RWPE2 (cell line): ENCODE data around the gene FNDC3B.

Experiments
- ATAC-seq: fragments of 200-7000 bp; cut with Tn5 transposase; 3 replicates; pipeline ENCODE4 v1.9.1; 2021; ENCODE audit warnings: low read depth
- DNase-seq: peaks from one replicate; pipeline ENCODE4 v3.0.0-alpha.2; 2020; ENCODE audit warnings: low spot score
- H3K27ac ChIP-seq: fragments of 450-650 bp; 2 replicates; pipeline ENCODE4 v1.5.1; 2017; ENCODE audit warnings: mild to moderate bottlenecking; ENCODE audit not compliant: poor library complexity, severe bottlenecking
- H3K27me3 ChIP-seq: fragments of 250-450 bp; sonication (Bioruptor Pico); 2 replicates; pipeline ENCODE4 v1.5.1; 2021; ENCODE audit warnings: mild to moderate bottlenecking, moderate library complexity; ENCODE audit not compliant: insufficient read depth, poor library complexity, severe bottlenecking
- H3K36me3 ChIP-seq: fragments of 250-450 bp; sonication (Bioruptor Pico); 2 replicates; pipeline ENCODE4 v1.5.1; 2020; ENCODE audit warnings: low read depth, mild to moderate bottlenecking, moderate library complexity
- H3K4me1 ChIP-seq: fragments of 250-450 bp; sonication (Bioruptor Pico); 2 replicates; pipeline ENCODE4 v1.5.1; 2021; ENCODE audit warnings: mild to moderate bottlenecking, moderate library complexity; ENCODE audit not compliant: insufficient read depth, poor library complexity, severe bottlenecking
- H3K4me3 ChIP-seq: fragments of 250-450 bp; sonication (Bioruptor Pico); 2 replicates; pipeline ENCODE4 v1.5.1; 2021; ENCODE audit warnings: mild to moderate bottlenecking, moderate library complexity; ENCODE audit not compliant: severe bottlenecking
- H3K9me3 ChIP-seq: fragments of 250-450 bp; sonication (Bioruptor Pico); 2 replicates; pipeline ENCODE4 v1.5.1; 2021; ENCODE audit warnings: mild to moderate bottlenecking, moderate library complexity; ENCODE audit not compliant: severe bottlenecking
- CTCF ChIP-seq: fragments of 450-650 bp; IDR thresholded peaks from one replicate; pipeline ENCODE4 v1.5.1; 2017; ENCODE audit warnings: mild to moderate bottlenecking, moderate library complexity; ENCODE audit not compliant: poor library complexity, severe bottlenecking

The FNDC3B gene

DNA sequence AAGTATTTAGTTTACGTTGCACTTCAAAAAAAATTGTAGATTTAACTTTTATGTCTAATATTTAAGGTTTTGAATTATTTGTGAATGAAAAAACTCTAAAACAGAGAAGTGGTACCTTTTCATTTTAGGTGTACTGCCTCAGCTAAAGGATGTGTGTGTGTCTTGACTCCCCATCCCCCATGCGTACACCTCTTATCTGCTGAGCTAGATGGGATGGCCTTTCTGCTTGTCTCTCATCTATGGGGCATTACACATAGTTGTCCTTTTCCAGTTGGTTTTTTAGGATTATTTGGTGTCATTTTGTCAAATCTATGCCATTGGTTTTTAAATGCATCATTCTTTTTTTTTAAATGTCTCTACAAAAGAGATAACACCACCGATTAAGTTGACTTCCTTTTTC is 110.9 kb downstream of the FNDC3B start:
- Histone ChIP-seq H3K4me3 (no peak overlapping the region), H3K27ac (peak overlapping the region; percentile 98), H3K4me1 (peaks cover 72% of the 10 kb centered on the region), H3K36me3 (peaks cover 22% of the 10 kb centered on the region), H3K27me3 (no peaks in the 10 kb centered on the region), H3K9me3 (peaks cover 2% of the 10 kb centered on the region)
- no peak for TF ChIP-seq CTCF
- DNase-seq (no peak), ATAC-seq (no peak)

GRCh38 chr3:172150913-172151650 is 111.7 kb downstream of the FNDC3B start:
- TF ChIP-seq CTCF: no peak
- peaks cover 2% of the 10 kb centered on the region for H3K9me3 ChIP-seq
- peaks cover 80% of the 10 kb centered on the region for H3K4me1 ChIP-seq
- no peaks in the 10 kb centered on the region for H3K27me3 ChIP-seq
- H3K4me3 ChIP-seq: no peak overlapping the region
- peak overlapping the region; percentile 98 for H3K27ac ChIP-seq
- ATAC-seq (no peak), DNase-seq (no peak)
- H3K36me3 ChIP-seq: peaks cover 20% of the 10 kb centered on the region

DNA sequence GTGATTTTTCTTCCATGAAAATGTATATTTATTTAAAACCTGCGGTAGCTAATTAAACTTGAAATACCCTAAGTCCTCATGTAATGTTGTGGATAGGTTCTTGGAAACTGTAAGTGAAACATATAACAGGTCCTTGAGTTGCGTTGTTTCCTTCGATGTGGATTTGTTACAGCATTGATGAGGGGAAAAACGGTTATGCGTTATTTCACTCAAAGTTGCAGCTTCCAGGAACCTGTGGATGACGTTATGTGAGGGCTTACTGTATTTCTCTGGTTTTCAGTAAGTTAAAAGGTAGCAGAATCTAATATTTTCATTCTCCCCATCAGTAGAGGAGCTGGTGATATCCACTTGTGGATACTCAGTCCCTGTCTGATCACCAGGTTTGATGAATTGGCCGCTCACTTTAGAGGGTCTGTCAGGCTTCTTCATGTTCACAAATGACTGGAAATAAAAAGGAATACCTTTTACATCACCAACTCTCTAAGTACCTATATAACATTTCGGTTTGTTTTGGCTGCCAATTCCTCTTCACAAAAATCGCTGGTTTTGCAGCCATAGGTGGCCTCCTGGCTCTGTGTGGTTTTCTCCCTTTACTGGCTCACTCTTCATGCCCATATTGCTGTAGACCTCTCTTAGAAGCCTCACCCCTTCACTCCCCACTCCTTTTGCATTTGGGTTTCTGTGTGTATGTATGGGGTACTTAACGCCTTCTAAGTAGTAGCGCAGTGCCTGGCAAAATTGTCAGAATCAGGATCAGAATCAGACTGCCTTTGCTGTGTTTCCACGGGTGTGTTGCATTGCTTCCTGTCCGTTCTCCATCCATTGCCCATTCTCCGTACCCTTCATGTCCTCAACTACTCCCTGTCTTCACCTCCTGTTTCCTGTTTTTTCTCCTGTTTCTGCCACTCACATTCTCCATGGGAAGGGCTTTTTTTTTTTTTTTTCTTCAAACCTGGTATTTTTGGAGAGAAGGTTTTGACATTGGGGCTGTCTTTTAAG is 112.6 kb downstream of the FNDC3B start:
- DNase-seq: no peak
- TF ChIP-seq CTCF: no peak
- Histone ChIP-seq H3K9me3 (peaks cover 2% of the 10 kb centered on the region), H3K4me1 (peaks cover 89% of the 10 kb centered on the region), H3K27me3 (no peaks in the 10 kb centered on the region), H3K27ac (peak overlapping the region; percentile 98), H3K4me3 (no peak overlapping the region), H3K36me3 (peaks cover 20% of the 10 kb centered on the region; the same call in 1 of the 2 replicates)
- ATAC-seq: no peak

GRCh38 chr3:172152874-172153273 is 113.5 kb downstream of the FNDC3B start:
- Histone ChIP-seq H3K4me3 (no peak overlapping the region), H3K27me3 (no peaks in the 10 kb centered on the region), H3K27ac (peak overlapping the region; percentile 98), H3K9me3 (peaks cover 2% of the 10 kb centered on the region), H3K4me1 (peaks cover 90% of the 10 kb centered on the region), H3K36me3 (peaks cover 19% of the 10 kb centered on the region; the same call in 1 of the 2 replicates)
- TF ChIP-seq CTCF: no peak
- ATAC-seq (peak; percentile 8), DNase-seq (no peak)
